Right lobe of liver (tissue), 6 donors: ENCODE results near the gene LRP2. TPM values are rescaled to one million over a fixed set of nuclear protein-coding genes. Genes with fewer than 3 reads are reported as not detected.

Experiments used
- ATAC-seq, 4 donors: fragments of 200-7000 bp; cut with Tn5 transposase; one replicate each; pipeline ENCODE4 v1.9.1; 2020; ENCODE audit warnings: mild to moderate bottlenecking in 4 of 4, moderate library complexity in 4 of 4
- DNase-seq, 3 donors: peaks; one replicate each; pipeline ENCODE4 v3.0.0-alpha.2; 2020
- H3K27ac ChIP-seq, 3 donors: fragments of 200-600 bp; one replicate each; pipeline ENCODE4 v1.8.0; 2022
- H3K27me3 ChIP-seq, 2 donors: fragments of 200-600 bp; one replicate each; pipeline ENCODE4 v1.8.0; 2022
- H3K36me3 ChIP-seq, 4 donors: fragments of 200-600 bp; sonication (generic) in 1 of 4; one replicate each; pipeline versions ENCODE4 v1.5.1 to v1.8.0; 2017 to 2022; ENCODE audit warnings: control low read depth in 1 of 4
- H3K4me1 ChIP-seq, 4 donors: fragments of 200-600 bp; sonication (generic) in 1 of 4; one replicate each; pipeline versions ENCODE4 v1.5.1 to v1.8.0; 2017 to 2022; ENCODE audit warnings: control low read depth in 1 of 4
- H3K4me3 ChIP-seq, 3 donors: fragments of 200-600 bp; one replicate each; pipeline ENCODE4 v1.8.0; 2022
- H3K9me3 ChIP-seq, 4 donors: fragments of 200-600 bp; sonication (generic) in 1 of 4; one replicate each; pipeline versions ENCODE4 v1.5.1 to v1.8.0; 2017 to 2022; ENCODE audit warnings: control low read depth in 1 of 4
- POLR2A ChIP-seq: fragments of 450-650 bp; IDR thresholded peaks from one replicate; pipeline ENCODE4 v1.6.1; 2017; ENCODE audit warnings: antibody characterized with exemption, mild to moderate bottlenecking
- WGBS: methylation state at CpG from one replicate; pipeline ENCODE4 v1.1.6; 2018; ENCODE audit warnings: low coverage, low lambda C conversion rate; ENCODE audit not compliant: insufficient coverage; ENCODE audit errors: missing lambda C conversion rate; 5-methylcytosine and 5-hydroxymethylcytosine counted together
- intact Hi-C, 2 donors: fragments of 100-400 bp; cut with DNase I; formaldehyde crosslinking; loops; one replicate each; pipeline versions ENCODE4 v1.11.2 to v1.14.1; 2022
- total RNA-seq, 6 experiments: library from RNA; depleted of rRNA in 2 of 6; stranded (reverse); fragments of >200 nt in 2 of 6; fragmentation: NEBNext Ultra II Directional in 3 of 6; extraction: Animal tissue kit (Norgen Biotek cat#: 25700) in 3 of 6; gene quantifications; one replicate each; pipeline versions ENCODE4 v1.1.0 to v1.2.4, GENCODE V29; 2016 to 2023
- TF ChIP-seq, protein P1 (sequence below), 4 donors: fragments of 200-600 bp in 3 of 4; fragments of 450-650 bp in 1 of 4; IDR thresholded peaks; one replicate each; pipeline versions ENCODE4 v1.5.1 to v1.8.0; 2016 to 2022; ENCODE audit warnings: antibody characterized with exemption in 4 of 4, mild to moderate bottlenecking in 2 of 4
- donor health status: DM: no; HTN: yes; CAD: no.
- donor health status: DM: no; HTN: no; CAD: no.
- donor health status: DM: no; HTN: no; CAD: no.
- donor health status: DM: no; HTN: yes; CAD: no.
- donor health status: DM: no; HTN: yes; CAD: no.

LRP2 gene
- total RNA-seq, 6 experiments from 2014 or later: 0.51 to 4.4 (median 1.0) TPM

DNA sequence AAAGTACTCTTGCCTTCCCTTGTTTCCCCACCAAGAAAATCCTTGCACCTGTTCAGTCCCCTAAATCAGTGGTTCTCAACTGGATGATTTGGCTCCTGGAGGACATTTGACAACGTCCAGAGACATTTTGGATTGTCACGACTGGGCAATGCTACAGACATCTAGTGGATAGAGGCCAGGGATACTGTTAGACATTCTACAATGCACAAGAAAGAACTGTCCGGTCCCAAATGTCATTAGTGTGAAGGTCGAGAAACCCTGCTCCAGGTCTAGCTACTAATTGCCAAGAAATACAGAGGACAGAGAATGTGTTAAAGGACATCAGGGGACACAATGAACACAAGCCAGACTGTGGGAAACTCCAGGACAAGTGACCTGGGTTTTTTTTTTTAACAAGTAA is 60.0 kb downstream of the LRP2 start:
- Histone ChIP-seq H3K4me3 (no peak overlapping the region), H3K36me3 (no peaks in the 10 kb centered on the region), H3K27ac (no peak overlapping the region), H3K27me3 (no peaks in the 10 kb centered on the region), H3K4me1 (no peaks in the 10 kb centered on the region), H3K9me3 (no peaks in the 10 kb centered on the region)
- no peak for ATAC-seq
- no peak for DNase-seq
- TF ChIP-seq, protein P1, sequence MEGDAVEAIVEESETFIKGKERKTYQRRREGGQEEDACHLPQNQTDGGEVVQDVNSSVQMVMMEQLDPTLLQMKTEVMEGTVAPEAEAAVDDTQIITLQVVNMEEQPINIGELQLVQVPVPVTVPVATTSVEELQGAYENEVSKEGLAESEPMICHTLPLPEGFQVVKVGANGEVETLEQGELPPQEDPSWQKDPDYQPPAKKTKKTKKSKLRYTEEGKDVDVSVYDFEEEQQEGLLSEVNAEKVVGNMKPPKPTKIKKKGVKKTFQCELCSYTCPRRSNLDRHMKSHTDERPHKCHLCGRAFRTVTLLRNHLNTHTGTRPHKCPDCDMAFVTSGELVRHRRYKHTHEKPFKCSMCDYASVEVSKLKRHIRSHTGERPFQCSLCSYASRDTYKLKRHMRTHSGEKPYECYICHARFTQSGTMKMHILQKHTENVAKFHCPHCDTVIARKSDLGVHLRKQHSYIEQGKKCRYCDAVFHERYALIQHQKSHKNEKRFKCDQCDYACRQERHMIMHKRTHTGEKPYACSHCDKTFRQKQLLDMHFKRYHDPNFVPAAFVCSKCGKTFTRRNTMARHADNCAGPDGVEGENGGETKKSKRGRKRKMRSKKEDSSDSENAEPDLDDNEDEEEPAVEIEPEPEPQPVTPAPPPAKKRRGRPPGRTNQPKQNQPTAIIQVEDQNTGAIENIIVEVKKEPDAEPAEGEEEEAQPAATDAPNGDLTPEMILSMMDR (IDR thresholded peaks at IDR 0.05): no peak
- TF ChIP-seq POLR2A: no peak
- intact Hi-C loops: no loop called here
- WGBS: 67% methylated on average over 4 of the region's 4 CpGs

DNA sequence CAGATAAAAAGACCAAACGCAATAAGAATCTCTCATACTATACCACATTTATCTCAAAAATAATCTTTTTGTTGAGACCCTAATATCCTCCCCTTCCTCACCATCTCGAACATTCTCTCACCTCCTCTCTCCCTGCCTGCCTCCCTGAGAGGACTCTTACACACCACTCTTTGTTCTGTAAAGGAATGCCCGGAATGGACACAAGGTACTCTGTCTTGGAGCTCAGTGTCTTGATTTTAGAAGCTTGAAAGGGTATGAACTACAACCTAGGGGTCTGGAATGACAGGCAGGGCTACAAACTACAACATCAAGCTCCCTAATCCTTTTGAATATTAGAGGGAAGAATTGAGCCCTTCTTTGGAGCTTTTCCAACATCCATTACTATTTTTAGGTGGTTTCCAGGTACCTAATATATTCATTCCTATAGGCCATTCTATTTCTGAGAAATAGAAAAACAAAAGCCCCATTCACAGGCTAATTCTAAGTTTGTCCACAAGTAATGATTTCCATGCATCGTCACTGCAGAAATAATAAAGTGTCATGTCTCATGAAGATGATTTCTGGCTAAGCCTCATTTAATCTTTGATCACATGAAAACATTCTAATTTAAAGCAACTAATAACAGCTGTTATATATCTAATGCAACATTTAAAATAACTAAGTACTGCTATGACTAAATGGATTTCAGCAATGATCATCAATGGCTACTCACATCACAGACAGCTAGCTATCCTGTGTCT is 60.6 kb downstream of the LRP2 start:
- H3K36me3 ChIP-seq: no peaks in the 10 kb centered on the region
- H3K27ac ChIP-seq: no peak overlapping the region
- no peaks in the 10 kb centered on the region for H3K4me1 ChIP-seq
- ATAC-seq (no peak), DNase-seq (no peak)
- no peak overlapping the region for H3K4me3 ChIP-seq
- intact Hi-C loops: no loop called here
- no peaks in the 10 kb centered on the region for H3K9me3 ChIP-seq
- H3K27me3 ChIP-seq: no peaks in the 10 kb centered on the region
- TF ChIP-seq, protein P1 (IDR thresholded peaks at IDR 0.05): no peak
- TF ChIP-seq POLR2A: no peak
- 53% methylated on average over 4 of the region's 4 CpGs for WGBS

DNA sequence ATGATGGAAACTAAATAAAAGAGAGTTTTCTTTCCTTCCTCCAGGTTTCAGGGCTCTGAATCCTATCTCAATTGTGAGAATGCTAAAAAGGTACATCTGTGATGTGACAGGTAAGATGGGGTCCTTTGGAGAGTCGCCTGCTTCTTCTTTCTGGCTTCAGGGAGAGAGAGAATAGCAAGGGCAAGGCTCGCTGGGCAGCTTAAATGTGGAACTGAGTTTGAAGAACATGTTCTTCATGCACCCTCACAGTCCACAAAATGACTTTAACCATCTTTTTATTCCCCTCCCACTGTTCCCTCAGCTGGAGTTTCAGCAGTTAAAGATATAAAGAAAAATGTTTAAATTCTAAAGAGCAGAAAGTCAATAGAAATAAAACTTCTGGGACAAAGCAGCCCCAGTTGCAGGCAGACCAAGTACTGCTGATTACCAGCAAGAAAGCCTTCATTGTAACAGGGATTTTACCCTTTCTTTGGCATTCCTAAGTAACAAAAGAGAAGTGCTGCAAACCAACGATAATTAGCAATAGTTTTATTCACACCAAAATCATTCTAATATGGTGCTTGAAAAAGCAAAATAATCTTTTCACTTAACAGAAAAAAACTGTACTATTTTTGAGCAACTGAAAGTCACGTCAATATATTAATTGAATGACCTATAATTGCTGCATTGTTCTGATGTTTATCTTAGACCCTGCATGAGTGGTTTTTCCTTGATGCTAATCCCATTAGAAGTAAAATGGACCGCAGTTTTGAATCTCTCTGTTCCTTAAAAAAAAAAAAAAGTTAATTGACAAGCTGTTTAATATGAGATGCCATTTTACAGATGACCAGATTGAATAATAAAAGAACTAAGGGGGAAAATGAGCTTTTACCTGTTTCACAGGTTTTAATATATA is 61.5 kb downstream of the LRP2 start:
- no peaks in the 10 kb centered on the region for H3K36me3 ChIP-seq
- DNase-seq: no peak
- WGBS: 32% methylated on average over 5 of the region's 5 CpGs
- H3K27me3 ChIP-seq: no peaks in the 10 kb centered on the region
- no peak overlapping the region for H3K27ac ChIP-seq
- H3K9me3 ChIP-seq: no peaks in the 10 kb centered on the region
- no peak for ATAC-seq
- H3K4me3 ChIP-seq: no peak overlapping the region
- H3K4me1 ChIP-seq: no peaks in the 10 kb centered on the region
- intact Hi-C loops: no loop called here
- TF ChIP-seq, protein P1 (IDR thresholded peaks at IDR 0.05): no peak

GRCh38 chr2:169298007-169298406 is 64.3 kb downstream of the LRP2 start:
- DNase-seq: no peak
- TF ChIP-seq, protein P1 (IDR thresholded peaks at IDR 0.05): no peak
- TF ChIP-seq POLR2A: no peak
- Histone ChIP-seq H3K27me3 (no peaks in the 10 kb centered on the region), H3K27ac (no peak overlapping the region), H3K4me1 (no peaks in the 10 kb centered on the region), H3K9me3 (no peaks in the 10 kb centered on the region), H3K4me3 (no peak overlapping the region), H3K36me3 (no peaks in the 10 kb centered on the region)
- intact Hi-C loops: no loop called here
- 90% methylated on average over 1 of the region's 1 CpG for WGBS
- no peak for ATAC-seq
